ENCODE results near the gene ZCCHC2. TPM values are rescaled to one million over a fixed set of nuclear protein-coding genes. Genes with fewer than 3 reads are reported as not detected.

Gene ZCCHC2
- total RNA-seq: 6.0 and 8.5 TPM in 2 replicates

DNA sequence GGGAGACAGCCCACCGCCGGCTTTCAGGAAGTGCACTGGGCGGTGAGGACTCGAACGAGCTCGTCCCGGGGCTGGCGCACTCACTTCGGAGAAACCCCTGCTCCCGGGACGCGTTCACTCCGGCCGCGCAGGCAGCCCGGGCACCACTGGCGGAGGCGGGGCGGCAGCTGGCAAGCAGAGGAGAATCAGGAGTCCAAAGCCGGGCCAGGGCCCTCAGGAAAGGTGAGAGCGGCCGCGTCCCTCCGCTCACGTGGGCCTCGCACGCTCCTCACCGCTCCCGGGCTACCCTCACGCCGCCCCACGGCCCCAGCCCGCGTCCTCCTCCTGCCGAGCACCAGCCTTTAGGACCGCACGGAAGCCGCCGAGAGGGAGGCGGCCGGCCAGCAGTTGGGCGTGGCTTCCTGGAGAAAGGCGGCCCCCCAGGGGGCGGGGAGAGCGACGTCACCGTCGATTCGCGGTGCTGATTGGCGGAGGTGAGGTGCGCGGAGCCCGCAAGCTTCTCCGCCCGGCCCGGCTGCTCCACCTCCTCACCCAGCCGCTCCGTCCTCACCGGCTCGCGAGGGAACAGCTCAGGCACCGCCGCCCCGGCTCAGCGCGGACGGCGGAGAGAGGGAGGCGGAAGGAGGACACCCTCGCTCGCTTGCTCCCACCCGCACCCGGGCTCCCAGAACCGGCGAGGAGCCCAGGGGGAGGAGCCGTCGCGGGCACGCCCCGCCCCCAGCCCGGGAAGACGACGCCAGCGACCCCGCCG lies at the start of gene ZCCHC2:
Gene ZCCHC2, plus strand, starts transcription at position 522 of the 751 bp plus-strand sequence. CDS start 400 bp downstream, outside the sequence.

Other genes starting within 250 kb of the ZCCHC2 start
- 0.13 and 0.33 TPM in 2 replicates for gene TNFRSF11A, start 197.7 kb upstream of the ZCCHC2 start, total RNA-seq
- 5.2 and 7.7 TPM in 2 replicates for gene PHLPP1, start 192.5 kb downstream of the ZCCHC2 start, total RNA-seq